Karpas-422 (cell line): Measurements from ENCODE around the gene PLXNC1. TPM values are rescaled to one million over a fixed set of nuclear protein-coding genes. Genes with fewer than 3 reads are reported as not detected.

Experiments used
- DNase-seq: peaks from one replicate; pipeline ENCODE4 v3.0.0-alpha.2; 2015
- H2AFZ ChIP-seq: fragments of 200-600 bp; sonication (generic); 2 replicates; pipeline ENCODE4 v1.6.1; 2014; ENCODE audit warnings: antibody characterized with exemption, low read length, mixed read lengths
- H3K27ac ChIP-seq: fragments of 200-600 bp; sonication (generic); 2 replicates; pipeline ENCODE4 v1.5.1; 2014; ENCODE audit warnings: mild to moderate bottlenecking, low read length, moderate library complexity
- H3K27me3 ChIP-seq: fragments of 200-600 bp; sonication (generic); 2 replicates; pipeline ENCODE4 v1.6.1; 2014; ENCODE audit warnings: low read length, mixed read lengths
- H3K36me3 ChIP-seq: fragments of 200-600 bp; sonication (generic); 2 replicates; pipeline ENCODE4 v1.6.1; 2014; ENCODE audit warnings: low read length, mixed read lengths; ENCODE audit not compliant: insufficient read depth
- H3K4me1 ChIP-seq: fragments of 200-600 bp; sonication (generic); 2 replicates; pipeline ENCODE4 v1.6.1; 2014; ENCODE audit warnings: mild to moderate bottlenecking, low read length, mixed read lengths
- H3K4me2 ChIP-seq: fragments of 200-600 bp; sonication (generic); 2 replicates; pipeline ENCODE4 v1.6.1; 2014; ENCODE audit warnings: low read length, low read depth, mild to moderate bottlenecking; ENCODE audit not compliant: poor library complexity, severe bottlenecking
- H3K4me3 ChIP-seq: fragments of 200-600 bp; sonication (generic); 2 replicates; pipeline ENCODE4 v1.5.1; 2014; ENCODE audit warnings: mild to moderate bottlenecking, antibody characterized with exemption, low read length, mixed read lengths
- H3K79me2 ChIP-seq: fragments of 200-600 bp; sonication (generic); 2 replicates; pipeline ENCODE4 v1.6.1; 2014; ENCODE audit warnings: mild to moderate bottlenecking, low read length, mixed read lengths
- H3K9ac ChIP-seq: fragments of 200-600 bp; sonication (generic); 2 replicates; pipeline ENCODE4 v1.6.0; 2014; ENCODE audit warnings: low read length
- H3K9me2 ChIP-seq: fragments of 200-600 bp; sonication (generic), shearing (Covaris generic); replicated peaks from 2 replicates; pipeline ENCODE4 v1.6.0; 2014; ENCODE audit warnings: mild to moderate bottlenecking, low read length, moderate library complexity; ENCODE audit not compliant: insufficient read depth
- H3K9me3 ChIP-seq: fragments of 300-700, 200-600 bp; sonication (generic); 2 replicates; pipeline ENCODE4 v1.6.1; 2014; ENCODE audit warnings: low read length, mixed read lengths
- H4K20me1 ChIP-seq: fragments of 200-600 bp; sonication (generic); 2 replicates; pipeline ENCODE4 v1.6.1; 2014; ENCODE audit warnings: mild to moderate bottlenecking, antibody characterized with exemption, low read length, low read depth; ENCODE audit not compliant: insufficient read depth
- total RNA-seq: library from RNA; depleted of rRNA; stranded (reverse); fragments of >200 nt; shearing (Covaris generic); gene quantifications from 2 replicates; pipeline ENCODE4 v1.2.3, GENCODE V29; 2014; ENCODE audit warnings: low replicate concordance

Gene PLXNC1
- total RNA-seq, 1 experiment from 2014 or later = 11.9 TPM

DNA sequence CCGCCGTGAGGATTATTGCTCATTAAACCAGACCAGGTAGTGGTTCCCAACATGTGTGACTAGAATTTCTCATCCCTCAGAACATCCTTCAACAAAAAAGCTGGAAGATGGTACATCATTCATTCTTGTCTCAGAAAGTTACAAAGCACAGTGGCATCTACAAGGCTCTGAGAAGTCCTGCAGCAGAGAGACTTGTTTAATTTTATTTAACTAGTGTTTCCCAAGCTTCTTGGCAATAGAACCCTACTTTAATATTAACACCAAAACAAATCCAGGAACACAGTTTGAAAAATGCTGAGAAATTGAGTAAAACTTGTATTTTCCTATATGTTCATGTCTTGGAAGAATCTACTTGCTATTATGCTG lies 54.8 kb downstream of the PLXNC1 start:
- H3K36me3 ChIP-seq = no peaks in the 10 kb centered on the region
- H3K9ac ChIP-seq = no peak overlapping the region
- H3K4me1 ChIP-seq = peaks cover 58% of the 10 kb centered on the region
- H4K20me1 ChIP-seq = no peaks in the 10 kb centered on the region
- H3K79me2 ChIP-seq = no peaks in the 10 kb centered on the region
- no peaks in the 10 kb centered on the region for H3K9me2 ChIP-seq
- no peak overlapping the region for H2AFZ ChIP-seq
- H3K27ac ChIP-seq = peak overlapping the region; percentile 13; the same call in 1 of the 2 replicates
- H3K4me2 ChIP-seq = no peak overlapping the region
- no peaks in the 10 kb centered on the region for H3K27me3 ChIP-seq
- no peak overlapping the region for H3K4me3 ChIP-seq
- no peak for DNase-seq
- no peaks in the 10 kb centered on the region for H3K9me3 ChIP-seq

DNA sequence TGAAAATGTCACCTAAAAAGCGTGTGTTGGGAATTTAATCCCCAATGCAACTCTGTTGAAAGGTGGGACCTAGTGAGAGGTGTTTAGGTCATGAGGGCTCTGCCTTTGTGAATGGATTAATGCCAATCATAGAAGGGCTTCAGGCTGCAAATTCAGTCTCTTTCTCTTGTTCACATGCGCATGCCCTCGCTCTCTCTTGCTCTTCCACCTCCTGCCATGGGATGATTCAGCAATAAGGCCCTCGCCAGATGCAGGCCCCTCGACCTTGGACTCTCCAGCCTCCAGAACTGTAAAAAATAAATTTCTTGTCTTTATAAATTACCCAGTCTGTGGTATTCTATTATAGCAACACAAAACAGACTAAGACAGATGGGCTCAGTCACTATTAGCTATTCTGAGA lies 55.4 kb downstream of the PLXNC1 start:
- no peaks in the 10 kb centered on the region for H4K20me1 ChIP-seq
- no peak for DNase-seq
- no peak overlapping the region for H2AFZ ChIP-seq
- no peaks in the 10 kb centered on the region for H3K27me3 ChIP-seq
- no peaks in the 10 kb centered on the region for H3K9me3 ChIP-seq
- no peaks in the 10 kb centered on the region for H3K79me2 ChIP-seq
- H3K9me2 ChIP-seq = no peaks in the 10 kb centered on the region
- H3K9ac ChIP-seq = no peak overlapping the region; the same call in 1 of the 2 replicates
- no peaks in the 10 kb centered on the region for H3K36me3 ChIP-seq
- peak overlapping the region; percentile 86 for H3K4me2 ChIP-seq
- H3K4me3 ChIP-seq = no peak overlapping the region
- H3K27ac ChIP-seq = peak overlapping the region; percentile 94
- H3K4me1 ChIP-seq = peaks cover 64% of the 10 kb centered on the region

DNA sequence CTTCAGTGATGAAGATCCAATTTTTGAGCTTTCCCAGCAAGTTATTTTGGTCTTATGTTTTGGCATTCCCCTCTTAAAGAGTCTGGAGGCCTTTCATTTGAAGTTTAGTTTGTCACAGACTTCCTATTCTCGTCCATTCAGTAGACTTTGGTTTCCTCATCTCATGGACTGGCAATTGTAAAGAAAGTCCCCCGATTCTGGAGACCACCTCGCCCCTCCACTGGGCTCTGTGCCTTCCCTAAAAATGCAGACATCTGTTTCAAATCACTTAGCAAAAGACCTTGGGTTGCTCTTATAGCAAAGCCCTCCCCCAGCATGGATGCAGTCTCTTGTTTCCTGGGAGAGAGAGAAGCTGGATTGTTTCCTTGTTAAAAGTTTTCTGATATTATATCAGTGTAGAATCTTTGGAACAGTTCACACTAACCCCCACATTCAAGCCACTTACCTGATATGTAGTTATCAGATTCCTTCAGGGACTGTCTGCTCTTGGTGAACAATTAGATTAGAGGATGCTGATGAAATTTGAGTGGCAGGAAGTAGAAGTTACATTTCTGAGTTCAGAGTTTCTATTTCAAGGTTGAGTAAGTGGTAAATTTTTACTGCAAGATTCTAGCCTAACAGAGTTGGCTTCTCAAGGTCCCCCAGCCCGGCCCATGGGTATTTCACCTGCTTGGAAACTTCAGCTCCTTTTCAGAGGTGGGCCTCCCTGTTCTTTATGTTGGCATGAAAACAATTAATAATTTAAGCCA lies 56.3 kb downstream of the PLXNC1 start:
- Histone ChIP-seq H3K4me3 (peak overlapping the region; percentile 25), H3K27ac (peak overlapping the region; percentile 94), H3K9me3 (no peaks in the 10 kb centered on the region), H4K20me1 (no peaks in the 10 kb centered on the region), H2AFZ (peak overlapping the region; percentile 12; the same call in 1 of the 2 replicates), H3K36me3 (no peaks in the 10 kb centered on the region), H3K9me2 (no peaks in the 10 kb centered on the region), H3K9ac (peak overlapping the region; percentile 56), H3K4me2 (peak overlapping the region; percentile 86), H3K79me2 (no peaks in the 10 kb centered on the region), H3K27me3 (no peaks in the 10 kb centered on the region), H3K4me1 (peaks cover 71% of the 10 kb centered on the region)
- DNase-seq = peak; percentile 77

DNA sequence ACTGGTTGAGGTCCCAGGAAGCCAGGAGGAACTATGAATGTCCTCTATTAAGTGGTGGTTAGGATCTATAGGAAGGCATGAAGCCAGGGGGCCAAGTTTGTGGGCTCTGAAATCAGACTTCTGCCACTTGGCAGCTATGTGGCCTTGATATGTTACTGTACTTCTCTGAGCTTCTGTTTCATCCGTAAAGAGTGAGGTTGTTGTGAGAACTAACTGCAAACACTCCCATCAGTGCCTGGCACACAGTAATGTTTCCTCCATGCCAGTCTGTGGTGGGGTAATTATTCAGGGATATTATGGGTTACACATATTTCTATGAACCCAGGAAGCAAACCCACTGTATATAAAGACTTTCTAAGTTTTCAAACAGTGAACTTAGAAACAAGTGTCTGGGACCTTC lies 57.4 kb downstream of the PLXNC1 start:
- H4K20me1 ChIP-seq = no peaks in the 10 kb centered on the region
- no peaks in the 10 kb centered on the region for H3K36me3 ChIP-seq
- DNase-seq = no peak
- H3K27me3 ChIP-seq = no peaks in the 10 kb centered on the region
- H3K79me2 ChIP-seq = no peaks in the 10 kb centered on the region
- no peaks in the 10 kb centered on the region for H3K9me2 ChIP-seq
- 0 out of 2 replicates have a peak overlapping the region, but pooled peaks have one; percentile 57 for H2AFZ ChIP-seq
- peak overlapping the region; percentile 94 for H3K27ac ChIP-seq
- peak overlapping the region; percentile 56 for H3K9ac ChIP-seq
- H3K4me1 ChIP-seq = peaks cover 71% of the 10 kb centered on the region
- H3K9me3 ChIP-seq = no peaks in the 10 kb centered on the region
- H3K4me3 ChIP-seq = peak overlapping the region; percentile 25
- peak overlapping the region; percentile 86 for H3K4me2 ChIP-seq

DNA sequence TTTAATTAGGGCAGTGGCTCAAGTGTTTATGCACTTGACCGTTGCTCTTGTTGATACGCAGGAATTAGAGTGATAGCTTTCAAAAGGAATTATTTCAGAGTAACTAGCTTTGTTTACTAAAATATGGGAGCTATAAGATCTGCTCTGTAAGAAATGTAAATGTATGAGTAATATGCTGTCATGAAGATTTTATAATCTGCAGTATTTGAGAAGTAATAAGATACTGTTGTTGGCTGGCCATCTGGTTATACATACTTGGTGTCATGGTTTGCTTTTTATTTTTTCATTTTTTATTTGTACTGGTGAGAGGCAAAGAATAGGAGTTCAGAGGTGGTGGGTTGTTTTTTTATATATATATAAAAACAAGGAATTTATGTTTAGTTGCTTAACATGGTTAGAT lies 58.5 kb downstream of the PLXNC1 start:
- DNase-seq = no peak
- Histone ChIP-seq H4K20me1 (no peaks in the 10 kb centered on the region), H3K4me2 (peak overlapping the region; percentile 86), H2AFZ (no peak overlapping the region), H3K79me2 (no peaks in the 10 kb centered on the region), H3K9ac (0 out of 2 replicates have a peak overlapping the region, but pooled peaks have one; percentile 56), H3K4me3 (no peak overlapping the region), H3K27me3 (no peaks in the 10 kb centered on the region), H3K4me1 (peaks cover 71% of the 10 kb centered on the region), H3K9me3 (no peaks in the 10 kb centered on the region), H3K36me3 (no peaks in the 10 kb centered on the region), H3K9me2 (no peaks in the 10 kb centered on the region), H3K27ac (peak overlapping the region; percentile 94)

DNA sequence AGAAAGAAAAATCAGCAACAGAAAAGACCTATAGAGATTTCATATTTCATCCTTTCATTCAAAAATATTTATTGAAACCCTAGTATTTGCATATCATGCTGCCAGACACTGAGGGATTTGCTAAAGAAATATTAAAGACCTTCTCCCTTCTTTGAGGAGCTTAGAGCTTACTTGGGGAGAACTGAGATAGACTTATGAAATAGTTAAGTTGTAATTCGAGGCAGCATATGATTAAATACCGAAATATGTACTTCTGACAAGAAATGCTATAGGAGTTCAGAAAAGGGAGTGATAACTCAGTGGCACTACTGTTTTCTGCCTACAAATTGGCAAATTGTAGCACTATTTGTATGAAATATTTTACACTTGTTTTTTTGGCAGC lies 59.1 kb downstream of the PLXNC1 start:
- H3K4me1 ChIP-seq = peaks cover 70% of the 10 kb centered on the region
- H3K4me3 ChIP-seq = peak overlapping the region; percentile 57
- 0 out of 2 replicates have a peak overlapping the region, but pooled peaks have one; percentile 7 for H2AFZ ChIP-seq

DNA sequence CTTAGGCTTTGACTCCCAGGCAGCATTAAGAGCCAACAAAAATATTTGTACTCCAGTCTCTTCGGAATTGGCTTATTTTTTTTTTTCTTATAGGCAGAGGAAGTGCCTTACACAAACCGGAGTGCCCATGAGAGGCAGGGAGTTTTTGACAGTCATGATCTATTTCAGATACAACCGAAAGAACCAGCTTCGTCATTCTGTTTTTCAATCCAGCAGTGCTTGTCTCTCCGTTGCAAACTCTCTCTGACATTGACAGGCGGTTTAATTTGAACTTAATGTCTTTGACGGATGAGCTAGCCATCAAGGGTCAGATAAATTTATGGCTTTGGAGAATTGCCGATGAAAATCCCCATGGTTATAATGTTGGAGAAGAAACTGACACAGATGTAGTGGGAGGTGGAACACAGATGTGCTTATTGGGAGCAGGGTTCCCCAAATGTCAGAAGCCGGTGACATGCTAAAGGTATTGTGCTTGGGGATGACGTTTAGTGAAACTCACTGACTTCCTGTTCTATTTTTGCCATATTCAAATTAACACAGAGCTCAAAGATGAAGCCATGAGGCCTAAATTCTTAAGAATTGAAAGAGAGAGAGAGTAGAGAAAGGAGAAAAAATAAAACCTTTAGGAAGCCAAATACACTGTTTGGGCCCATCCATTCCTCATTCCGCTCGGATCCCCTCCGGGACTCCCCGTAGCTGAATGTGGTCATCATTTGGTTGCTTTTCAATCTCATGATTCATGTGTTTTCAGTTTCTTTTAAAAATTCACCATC lies 59.7 kb downstream of the PLXNC1 start:
- peak overlapping the region; percentile 86 for H3K4me2 ChIP-seq
- no peaks in the 10 kb centered on the region for H3K79me2 ChIP-seq
- H3K36me3 ChIP-seq = no peaks in the 10 kb centered on the region
- H3K9ac ChIP-seq = peak overlapping the region; percentile 59
- H3K4me3 ChIP-seq = peak overlapping the region; percentile 57
- DNase-seq = peak; percentile 93
- no peaks in the 10 kb centered on the region for H4K20me1 ChIP-seq
- no peaks in the 10 kb centered on the region for H3K9me3 ChIP-seq
- no peaks in the 10 kb centered on the region for H3K9me2 ChIP-seq
- no peaks in the 10 kb centered on the region for H3K27me3 ChIP-seq
- H2AFZ ChIP-seq = peak overlapping the region; percentile 52; the same call in 1 of the 2 replicates
- peaks cover 64% of the 10 kb centered on the region for H3K4me1 ChIP-seq
- peak overlapping the region; percentile 94 for H3K27ac ChIP-seq

More for the DNA sequence above, 59.1 kb downstream of the PLXNC1 start:
- H3K9ac ChIP-seq = peak overlapping the region; percentile 59
- no peaks in the 10 kb centered on the region for H4K20me1 ChIP-seq
- no peaks in the 10 kb centered on the region for H3K9me2 ChIP-seq
- peak overlapping the region; percentile 86 for H3K4me2 ChIP-seq
- H3K36me3 ChIP-seq = no peaks in the 10 kb centered on the region
- H3K79me2 ChIP-seq = no peaks in the 10 kb centered on the region
- peak overlapping the region; percentile 94 for H3K27ac ChIP-seq
- peak; percentile 63 for DNase-seq
- no peaks in the 10 kb centered on the region for H3K27me3 ChIP-seq
- no peaks in the 10 kb centered on the region for H3K9me3 ChIP-seq

DNA sequence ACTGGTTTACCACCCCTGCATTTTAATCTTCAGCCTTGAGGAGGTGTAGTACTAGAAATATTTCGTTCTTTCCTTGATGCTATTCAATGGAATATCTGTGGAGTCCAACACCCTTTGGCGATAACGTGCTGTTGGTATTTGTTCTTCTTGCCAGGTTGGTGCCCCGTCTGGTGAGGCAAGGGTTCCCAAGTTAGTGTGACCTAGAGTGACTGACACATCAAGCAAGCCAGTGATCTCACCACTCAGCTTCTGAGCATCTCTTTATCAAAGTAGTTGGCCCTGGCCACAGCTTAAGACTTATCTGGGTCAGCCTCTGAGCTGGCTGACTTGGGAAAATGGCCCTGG lies 60.2 kb downstream of the PLXNC1 start:
- Histone ChIP-seq H3K4me2 (peak overlapping the region; percentile 86), H3K9me2 (no peaks in the 10 kb centered on the region)

More for the DNA sequence above, 60.2 kb downstream of the PLXNC1 start:
- Histone ChIP-seq H3K79me2 (no peaks in the 10 kb centered on the region), H3K27ac (peak overlapping the region; percentile 94), H2AFZ (peak overlapping the region; percentile 52; the same call in 1 of the 2 replicates), H3K4me1 (peaks cover 59% of the 10 kb centered on the region), H3K4me3 (peak overlapping the region; percentile 57), H4K20me1 (no peaks in the 10 kb centered on the region), H3K36me3 (no peaks in the 10 kb centered on the region), H3K9ac (peak overlapping the region; percentile 59), H3K9me3 (no peaks in the 10 kb centered on the region), H3K27me3 (no peaks in the 10 kb centered on the region)
- peak; percentile 71 for DNase-seq
